H54 (cell line): Measurements from ENCODE around the gene SPINK8.
A peak's percentile ranks its signal among the peaks of the same experiment; 100 is the strongest.

Experiments used
- DNase-seq: peaks from one replicate; pipeline ENCODE4 v3.0.0; 2011; ENCODE audit warnings: low spot score, mixed read lengths; ENCODE audit not compliant: insufficient read length
- FAIRE-seq: peaks from 3 replicates; lab custom pipeline; 2011; peaks lifted over from hg19 to GRCh38; lab: Jason Lieb, UNC
- POLR2A ChIP-seq: IDR thresholded peaks from 2 replicates; pipeline ENCODE4 v1.6.1; 2011; ENCODE audit warnings: low read depth, mild to moderate bottlenecking, low read length

Gene SPINK8

GRCh38 chr3:48301800-48302166 lies 31.7 kb downstream of the SPINK8 start:
- DNase-seq (peak; percentile 17), FAIRE-seq (no peak)
- no peak for TF ChIP-seq POLR2A

- peak; percentile 73 for TF ChIP-seq POLR2A
- FAIRE-seq: no peak
Measured at GRCh38 chr3:48301020-48301799, 32.3 kb downstream of the SPINK8 start, which contains the start of gene NME6. Gene NME6 (minus strand): TSS chr3:48301367.

GRCh38 chr3:48299746-48300712 lies 33.4 kb downstream of the SPINK8 start:
- no peak for TF ChIP-seq POLR2A
- DNase-seq (no peak), FAIRE-seq (no peak)

More at GRCh38 chr3:48301020-48301799, 32.3 kb downstream of the SPINK8 start, which contains the start of gene NME6:
- DNase-seq: peak; percentile 84

GRCh38 chr3:48297111-48297810 lies 36.2 kb downstream of the SPINK8 start:
- no peak for TF ChIP-seq POLR2A
- no peak for FAIRE-seq
- no peak for DNase-seq

- TF ChIP-seq POLR2A: no peak
- DNase-seq (no peak), FAIRE-seq (no peak)
Measured at GRCh38 chr3:48296699-48297098, 36.8 kb downstream of the SPINK8 start.

GRCh38 chr3:48294611-48295263 lies 38.7 kb downstream of the SPINK8 start:
- FAIRE-seq (no peak), DNase-seq (no peak)
- no peak for TF ChIP-seq POLR2A

- TF ChIP-seq POLR2A: no peak
- no peak for FAIRE-seq
- no peak for DNase-seq
Measured at GRCh38 chr3:48289659-48290058, 43.8 kb downstream of the SPINK8 start.

GRCh38 chr3:48287034-48287433 lies 46.4 kb downstream of the SPINK8 start:
- no peak for DNase-seq
- FAIRE-seq: no peak
- TF ChIP-seq POLR2A: no peak

- DNase-seq (no peak), FAIRE-seq (no peak)
- no peak for TF ChIP-seq POLR2A
Measured at GRCh38 chr3:48286308-48286707, 47.2 kb downstream of the SPINK8 start.

- DNase-seq: no peak
Measured at GRCh38 chr3:48285675-48286074, 47.8 kb downstream of the SPINK8 start.

GRCh38 chr3:48285132-48285531 lies 48.3 kb downstream of the SPINK8 start:
- FAIRE-seq: no peak
- no peak for DNase-seq
- TF ChIP-seq POLR2A: no peak

More at GRCh38 chr3:48285675-48286074, 47.8 kb downstream of the SPINK8 start:
- no peak for FAIRE-seq
- TF ChIP-seq POLR2A: no peak

GRCh38 chr3:48280881-48281280 lies 52.6 kb downstream of the SPINK8 start:
- no peak for TF ChIP-seq POLR2A
- FAIRE-seq: no peak

GRCh38 chr3:48278884-48279559 lies 54.4 kb downstream of the SPINK8 start:
- FAIRE-seq (no peak), DNase-seq (no peak)
- no peak for TF ChIP-seq POLR2A

More at GRCh38 chr3:48280881-48281280, 52.6 kb downstream of the SPINK8 start:
- DNase-seq: no peak
